OCI-LY7 (cell line): Measurements from ENCODE around the gene PSKH1. TPM values are rescaled to one million over a fixed set of nuclear protein-coding genes. Genes with fewer than 3 reads are reported as not detected.

Experiments
- BruUV-seq: library from RNA; stranded (reverse); fragments of 400-500 nt; replicated peaks from 2 replicates; lab custom pipeline; 2021; lab: Mats Ljungman, UMichigan
- CTCF ChIA-PET: fragments of 300-600 bp; sonication (Branson Sonifier 250); formaldehyde crosslinking; loops from one replicate; lab custom pipeline; 2022; ENCODE audit warnings: antibody characterized with exemption; ENCODE audit not compliant: unreplicated experiment; lab: Charles Lee
- POLR2A ChIA-PET: fragments of 300-600 bp; sonication (Branson Sonifier 250); formaldehyde crosslinking; loops from one replicate; lab custom pipeline; 2022; ENCODE audit warnings: antibody characterized with exemption; lab: Charles Lee
- DNase-seq: peaks from one replicate; pipeline ENCODE4 v3.0.0-alpha.2; 2015; ENCODE audit warnings: low spot score
- H2AFZ ChIP-seq: fragments of 200-600 bp; sonication (generic), shearing (Covaris generic); 2 replicates; pipeline ENCODE4 v1.6.1; 2014; ENCODE audit warnings: mild to moderate bottlenecking, antibody characterized with exemption, low read length, moderate library complexity
- H3K27ac ChIP-seq: fragments of 200-600 bp; sonication (generic); 2 replicates; pipeline ENCODE4 v1.5.1; 2014; ENCODE audit warnings: mixed run types, low read depth, mild to moderate bottlenecking, moderate library complexity, low read length, inconsistent platforms; ENCODE audit not compliant: poor library complexity, severe bottlenecking
- H3K36me3 ChIP-seq: fragments of 200-600 bp; sonication (generic); 2 replicates; pipeline ENCODE4 v1.6.1; 2014; ENCODE audit warnings: mild to moderate bottlenecking, antibody characterized with exemption, low read length, moderate library complexity, mixed read lengths; ENCODE audit not compliant: insufficient read depth
- H3K4me1 ChIP-seq: fragments of 200-600 bp; sonication (generic); 2 replicates; pipeline ENCODE4 v1.5.1; 2014; ENCODE audit warnings: mild to moderate bottlenecking, low read length; ENCODE audit not compliant: insufficient read depth, poor library complexity, severe bottlenecking
- H3K4me2 ChIP-seq: fragments of 200-600 bp; sonication (generic); 2 replicates; pipeline ENCODE4 v1.6.1; 2014; ENCODE audit warnings: mild to moderate bottlenecking, low read length
- H3K4me3 ChIP-seq: fragments of 200-600 bp; sonication (generic); 2 replicates; pipeline ENCODE4 v1.5.1; 2014; ENCODE audit warnings: mild to moderate bottlenecking, low read depth, low read length; ENCODE audit not compliant: poor library complexity, severe bottlenecking
- H3K79me2 ChIP-seq: fragments of 200-600 bp; sonication (generic); 2 replicates; pipeline ENCODE4 v1.6.1; 2016; ENCODE audit warnings: low read depth, mild to moderate bottlenecking, low read length, moderate library complexity, mixed read lengths; ENCODE audit not compliant: insufficient read depth
- H3K9me2 ChIP-seq: fragments of 200-600 bp; sonication (generic); 2 replicates; pipeline ENCODE4 v1.6.1; 2016; ENCODE audit warnings: mild to moderate bottlenecking, low read length, mixed read lengths; ENCODE audit not compliant: insufficient read depth
- H3K9me3 ChIP-seq: fragments of 200-600 bp; sonication (generic); 2 replicates; pipeline ENCODE4 v1.6.1; 2014; ENCODE audit warnings: mild to moderate bottlenecking, mixed run types, low read length, mixed read lengths
- H4K20me1 ChIP-seq: fragments of 200-600 bp; sonication (generic); 2 replicates; pipeline ENCODE4 v1.6.1; 2014; ENCODE audit warnings: mild to moderate bottlenecking, antibody characterized with exemption, low read length, moderate library complexity, mixed read lengths; ENCODE audit not compliant: insufficient read depth
- EZH2phosphoT487 ChIP-seq: fragments of 200-600 bp; sonication (generic); IDR thresholded peaks from 2 replicates; pipeline ENCODE4 v1.6.1; 2018; ENCODE audit warnings: low read depth, borderline replicate concordance, mild to moderate bottlenecking, mixed run types, antibody characterized with exemption, low read length, moderate library complexity, mixed read lengths
- intact Hi-C: fragments of 100-400 bp; cut with micrococcal nuclease; formaldehyde crosslinking; loops from one replicate; pipeline ENCODE4 v1.10.0; 2022; ENCODE audit not compliant: unreplicated experiment
- total RNA-seq, 2 experiments: library from RNA; depleted of rRNA in 1 of 2; stranded (reverse); fragments of >200 nt in 1 of 2; shearing (Covaris generic) in 1 of 2; gene quantifications; 2 replicates each; pipeline ENCODE4 v1.2.3, GENCODE V29; 2014 to 2022
- TF ChIP-seq, protein P1 (sequence below): fragments of 200-600 bp; sonication (generic); conservative IDR thresholded peaks from 2 replicates; pipeline ENCODE4 v1.5.1; 2014; ENCODE audit warnings: mild to moderate bottlenecking, antibody characterized with exemption, low read length, moderate library complexity, mixed read lengths

PSKH1 gene
- total RNA-seq, 2 experiments from 2014 or later, result 10.4 to 27.1 TPM

DNA sequence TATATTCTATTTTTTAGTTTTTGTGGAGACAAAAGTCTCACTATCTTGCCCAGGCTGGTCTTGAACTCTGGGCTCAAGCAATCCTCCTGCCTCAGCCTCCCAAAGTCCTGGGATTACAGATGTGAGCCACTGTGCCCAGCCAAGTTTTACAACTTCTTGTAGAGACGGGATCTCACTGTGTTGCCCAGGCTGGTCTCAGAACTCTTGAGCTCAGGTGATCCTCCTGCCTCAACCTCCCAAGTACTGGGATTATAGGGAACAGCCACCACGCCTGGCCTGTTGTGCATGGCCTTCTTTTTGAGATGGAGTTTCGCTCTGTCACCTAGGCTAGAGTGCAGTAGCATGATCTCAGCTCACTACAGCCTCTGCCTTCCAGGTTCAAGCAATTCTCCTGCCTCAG, 39.4 kb upstream of the PSKH1 start:
- no TSS peak for BruUV-seq
- TF ChIP-seq, protein P1, sequence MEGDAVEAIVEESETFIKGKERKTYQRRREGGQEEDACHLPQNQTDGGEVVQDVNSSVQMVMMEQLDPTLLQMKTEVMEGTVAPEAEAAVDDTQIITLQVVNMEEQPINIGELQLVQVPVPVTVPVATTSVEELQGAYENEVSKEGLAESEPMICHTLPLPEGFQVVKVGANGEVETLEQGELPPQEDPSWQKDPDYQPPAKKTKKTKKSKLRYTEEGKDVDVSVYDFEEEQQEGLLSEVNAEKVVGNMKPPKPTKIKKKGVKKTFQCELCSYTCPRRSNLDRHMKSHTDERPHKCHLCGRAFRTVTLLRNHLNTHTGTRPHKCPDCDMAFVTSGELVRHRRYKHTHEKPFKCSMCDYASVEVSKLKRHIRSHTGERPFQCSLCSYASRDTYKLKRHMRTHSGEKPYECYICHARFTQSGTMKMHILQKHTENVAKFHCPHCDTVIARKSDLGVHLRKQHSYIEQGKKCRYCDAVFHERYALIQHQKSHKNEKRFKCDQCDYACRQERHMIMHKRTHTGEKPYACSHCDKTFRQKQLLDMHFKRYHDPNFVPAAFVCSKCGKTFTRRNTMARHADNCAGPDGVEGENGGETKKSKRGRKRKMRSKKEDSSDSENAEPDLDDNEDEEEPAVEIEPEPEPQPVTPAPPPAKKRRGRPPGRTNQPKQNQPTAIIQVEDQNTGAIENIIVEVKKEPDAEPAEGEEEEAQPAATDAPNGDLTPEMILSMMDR, result no peak
- no peak for TF ChIP-seq EZH2phosphoT487
- no peaks in the 10 kb centered on the region for H3K9me3 ChIP-seq
- H4K20me1 ChIP-seq, result no peaks in the 10 kb centered on the region; the same call in 1 of the 2 replicates
- peaks cover 98% of the 10 kb centered on the region for H3K79me2 ChIP-seq
- ChIA-PET CTCF (no interaction called here), POLR2A (no interaction called here)
- peaks cover 69% of the 10 kb centered on the region for H3K36me3 ChIP-seq
- H3K4me1 ChIP-seq, result no peaks in the 10 kb centered on the region
- DNase-seq, result no peak
- H2AFZ ChIP-seq, result no peak overlapping the region
- H3K9me2 ChIP-seq, result no peaks in the 10 kb centered on the region
- H3K4me3 ChIP-seq, result no peak overlapping the region
- H3K27ac ChIP-seq, result no peak overlapping the region
- H3K4me2 ChIP-seq, result no peak overlapping the region
- intact Hi-C loops, result no loop called here

DNA sequence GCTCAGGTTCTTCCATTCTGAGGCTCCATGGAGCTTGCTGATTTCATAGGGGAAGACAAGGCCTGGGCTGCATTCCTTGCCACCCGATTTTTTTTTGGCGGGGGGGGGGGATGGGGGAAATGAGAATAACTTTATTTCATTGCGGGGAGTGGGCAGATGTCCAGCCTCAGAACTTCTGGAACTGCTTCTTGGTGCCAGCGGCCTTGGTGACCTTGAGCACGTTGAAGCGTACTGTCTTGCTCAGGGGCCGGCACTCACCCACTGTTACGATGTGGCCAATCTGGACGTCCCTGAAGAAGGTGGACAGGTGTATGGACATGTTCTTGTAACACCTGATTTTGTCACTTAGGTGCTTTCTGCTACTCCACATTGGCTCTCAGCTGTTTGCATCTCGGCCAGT, 37.3 kb upstream of the PSKH1 start:
- intact Hi-C loops, result no loop called here
- H3K4me3 ChIP-seq, result no peak overlapping the region
- no peaks in the 10 kb centered on the region for H3K4me1 ChIP-seq
- H3K36me3 ChIP-seq, result peaks cover 71% of the 10 kb centered on the region
- TF ChIP-seq EZH2phosphoT487, result no peak
- no peak for DNase-seq
- H3K79me2 ChIP-seq, result peaks cover 97% of the 10 kb centered on the region
- ChIA-PET POLR2A (interaction anchor here (0.6 kb wide), 3 partner anchors 14 to 128 kb away, joined by 3 to 11 read pairs (median 8); no protein-coding TSS in a partner anchor), CTCF (no interaction called here)
- H3K27ac ChIP-seq, result no peak overlapping the region
- H4K20me1 ChIP-seq, result no peaks in the 10 kb centered on the region; the same call in 1 of the 2 replicates
- H3K4me2 ChIP-seq, result no peak overlapping the region
- no peak overlapping the region for H2AFZ ChIP-seq
- no TSS peak for BruUV-seq
- no peaks in the 10 kb centered on the region for H3K9me2 ChIP-seq
- H3K9me3 ChIP-seq, result no peaks in the 10 kb centered on the region

- no peaks in the 10 kb centered on the region for H3K9me3 ChIP-seq
- no peaks in the 10 kb centered on the region; the same call in 1 of the 2 replicates for H4K20me1 ChIP-seq
- H3K27ac ChIP-seq, result no peak overlapping the region
- DNase-seq, result no peak
- TF ChIP-seq, protein P1, result no peak
- TF ChIP-seq EZH2phosphoT487, result no peak
- no peak overlapping the region for H2AFZ ChIP-seq
- no peaks in the 10 kb centered on the region for H3K4me1 ChIP-seq
- H3K79me2 ChIP-seq, result peaks cover 97% of the 10 kb centered on the region
- ChIA-PET POLR2A (no interaction called here), CTCF (no interaction called here)
- BruUV-seq, result no TSS peak
- H3K4me3 ChIP-seq, result no peak overlapping the region
- intact Hi-C loops, result no loop called here
- no peaks in the 10 kb centered on the region for H3K9me2 ChIP-seq
- no peak overlapping the region for H3K4me2 ChIP-seq
- H3K36me3 ChIP-seq, result peaks cover 77% of the 10 kb centered on the region
Measured at GRCh38 chr16:67856927-67857546, 36.0 kb upstream of the PSKH1 start.
